ENCODE data around the gene GPHB5.
"Not testable (repeated sequence)": the region's sequence is repeated elsewhere in the genome, so short reads cannot be mapped to it uniquely, and the experiment has no call there.

Gene GPHB5, protein sequence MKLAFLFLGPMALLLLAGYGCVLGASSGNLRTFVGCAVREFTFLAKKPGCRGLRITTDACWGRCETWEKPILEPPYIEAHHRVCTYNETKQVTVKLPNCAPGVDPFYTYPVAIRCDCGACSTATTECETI

DNA sequence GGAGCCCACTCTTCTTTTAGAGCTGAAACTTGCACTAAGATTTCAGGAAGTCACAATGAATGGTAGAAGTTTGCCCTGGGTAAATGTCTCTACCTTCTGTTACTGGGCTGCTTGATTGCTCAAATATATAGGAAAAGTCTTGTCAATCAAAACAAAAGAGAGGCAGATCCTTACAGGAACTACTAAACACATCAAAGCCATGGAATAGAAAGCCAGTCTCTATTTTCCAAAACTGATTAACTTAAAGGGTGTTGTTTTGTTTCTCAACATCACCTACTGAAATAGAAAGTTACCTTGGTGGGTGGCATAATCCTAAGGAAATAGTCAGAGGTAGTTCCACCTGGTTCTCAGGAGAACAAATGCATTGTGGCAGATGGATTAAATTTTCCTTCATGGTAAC is at the start of gene GPHB5:
Gene GPHB5, minus strand, starts transcription at position 101 of the 400 bp plus-strand sequence. CDS start 1,086 bp downstream, outside the sequence.
- DNase-seq (ENCODE audit: low spot score) = no peak

- no peak for DNase-seq (ENCODE audit: low spot score)
Measured at GRCh38 chr14:63367742-63368364, 49.1 kb upstream of the GPHB5 start.

- DNase-seq (ENCODE audit: low spot score) = no peak
Measured at GRCh38 chr14:63362389-63362819, 43.7 kb upstream of the GPHB5 start.

DNA sequence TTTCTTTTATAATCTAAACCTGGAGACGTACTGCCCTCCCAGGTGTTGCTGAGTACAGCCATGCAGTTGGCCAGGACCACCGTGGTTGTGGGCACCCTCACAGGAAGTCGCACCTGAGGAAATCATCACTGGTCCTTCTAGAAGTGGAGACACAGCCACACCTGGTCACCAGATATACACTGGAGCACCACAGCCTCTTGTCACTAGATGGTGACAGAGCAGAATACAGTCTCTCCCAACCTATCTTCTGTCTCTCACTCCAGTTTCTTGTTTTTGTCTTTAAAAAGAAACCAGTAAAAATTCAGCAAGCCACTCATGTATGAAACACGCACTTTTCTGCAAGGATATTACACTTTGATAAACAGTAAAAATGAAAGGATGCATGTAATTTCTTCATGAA is 43.1 kb upstream of the GPHB5 start:
- no peak for DNase-seq (ENCODE audit: low spot score)

GRCh38 chr14:63357841-63358240 is 39.1 kb upstream of the GPHB5 start:
- no peak for DNase-seq (ENCODE audit: low spot score)

DNA sequence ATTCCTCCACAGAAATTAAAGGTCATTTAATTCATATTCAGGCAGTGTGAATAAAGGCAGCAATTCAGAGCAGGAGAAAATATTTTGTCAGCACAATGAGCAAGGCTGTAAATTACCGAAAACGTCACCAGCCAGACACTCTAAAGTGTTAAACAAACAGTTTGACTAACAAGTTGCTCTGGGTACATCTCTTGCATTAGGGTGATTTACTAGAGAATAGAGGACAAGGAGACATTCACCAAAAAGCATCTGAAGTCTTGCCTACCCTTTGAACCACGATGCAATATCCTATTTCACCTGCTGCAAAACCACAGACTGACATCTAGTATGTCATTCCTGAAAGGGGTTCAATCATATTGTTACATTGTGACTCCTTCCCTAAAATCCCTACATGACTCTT is 27.1 kb upstream of the GPHB5 start:
- DNase-seq (ENCODE audit: low spot score) = no peak

DNA sequence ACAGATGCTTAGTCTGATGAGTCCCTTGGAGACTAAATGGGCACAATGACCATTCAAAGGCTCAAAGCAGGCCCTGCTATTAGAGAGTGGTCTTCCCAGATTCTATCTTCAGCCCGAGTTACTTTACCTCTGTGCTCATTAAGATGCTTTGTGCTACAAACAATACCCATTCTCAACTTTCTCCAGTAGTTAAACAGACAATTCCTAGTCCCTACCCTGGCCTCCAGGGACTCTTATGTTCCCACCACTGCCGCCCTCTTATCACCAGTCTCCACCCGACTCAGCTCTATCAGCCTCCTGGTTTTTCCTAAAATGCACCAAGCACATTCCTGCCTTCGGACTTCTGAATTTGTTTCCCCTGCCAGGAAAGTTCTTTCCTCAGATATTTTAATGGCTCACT is 25.6 kb upstream of the GPHB5 start:
- DNase-seq (ENCODE audit: low spot score) = no peak

- no peak for DNase-seq (ENCODE audit: low spot score)
Measured at GRCh38 chr14:63343878-63344277, 25.1 kb upstream of the GPHB5 start.

GRCh38 chr14:63342371-63342770 is 23.6 kb upstream of the GPHB5 start:
- DNase-seq (ENCODE audit: low spot score) = no peak

GRCh38 chr14:63328787-63329737 is 10.3 kb upstream of the GPHB5 start:
- DNase-seq (ENCODE audit: low spot score) = no peak

GRCh38 chr14:63326840-63327239 is 8.1 kb upstream of the GPHB5 start:
- no peak for DNase-seq (ENCODE audit: low spot score)

- DNase-seq (ENCODE audit: low spot score) = no peak
Measured at GRCh38 chr14:63322897-63323573, 4.3 kb upstream of the GPHB5 start.

DNA sequence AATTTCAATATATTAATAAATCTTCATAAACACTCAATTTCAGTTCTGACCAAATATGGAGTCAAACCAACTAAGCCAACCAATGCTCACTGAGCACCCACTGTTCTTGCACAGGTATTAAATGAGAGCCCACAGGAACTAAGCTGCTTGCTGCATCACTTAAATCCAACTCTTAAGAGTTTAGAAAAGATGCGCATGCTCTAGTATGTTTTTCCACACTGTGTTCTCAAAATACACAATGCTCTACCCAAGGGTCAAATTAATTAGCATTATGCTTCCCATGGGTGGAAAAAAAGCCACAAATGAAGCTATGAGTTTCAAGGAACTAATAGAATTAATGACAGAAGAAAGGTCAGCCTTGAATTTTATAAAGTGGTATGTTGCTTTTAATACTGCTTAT is 3.7 kb upstream of the GPHB5 start:
- no peak for DNase-seq (ENCODE audit: low spot score)

GRCh38 chr14:63308723-63309317 is 9.9 kb downstream of the GPHB5 start:
- DNase-seq (ENCODE audit: low spot score) = no peak

DNA sequence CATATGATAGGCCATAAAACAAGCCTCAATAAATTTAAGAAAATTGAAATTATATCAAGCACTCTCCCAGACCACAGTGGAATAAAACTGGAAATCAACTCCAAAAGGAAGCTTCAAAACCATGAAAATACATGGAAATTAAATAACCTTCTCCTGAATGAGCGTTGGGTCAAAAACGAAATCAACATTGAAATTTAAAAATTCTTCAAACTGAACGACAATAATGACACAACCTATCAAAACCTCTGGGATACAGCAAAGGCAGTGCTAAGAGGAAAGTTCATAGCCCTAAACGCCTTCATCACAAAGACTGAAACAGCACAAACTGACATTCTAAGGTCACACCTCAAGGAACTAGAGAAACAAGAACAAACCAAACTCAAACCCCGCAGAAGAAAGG is 14.3 kb downstream of the GPHB5 start:
- not testable (repeated sequence) for DNase-seq (ENCODE audit: low spot score)

- DNase-seq (ENCODE audit: low spot score) = peak; percentile 60
Measured at GRCh38 chr14:63301891-63302534, 16.7 kb downstream of the GPHB5 start.

- DNase-seq (ENCODE audit: low spot score) = no peak
Measured at GRCh38 chr14:63300854-63301253, 17.9 kb downstream of the GPHB5 start.

DNA sequence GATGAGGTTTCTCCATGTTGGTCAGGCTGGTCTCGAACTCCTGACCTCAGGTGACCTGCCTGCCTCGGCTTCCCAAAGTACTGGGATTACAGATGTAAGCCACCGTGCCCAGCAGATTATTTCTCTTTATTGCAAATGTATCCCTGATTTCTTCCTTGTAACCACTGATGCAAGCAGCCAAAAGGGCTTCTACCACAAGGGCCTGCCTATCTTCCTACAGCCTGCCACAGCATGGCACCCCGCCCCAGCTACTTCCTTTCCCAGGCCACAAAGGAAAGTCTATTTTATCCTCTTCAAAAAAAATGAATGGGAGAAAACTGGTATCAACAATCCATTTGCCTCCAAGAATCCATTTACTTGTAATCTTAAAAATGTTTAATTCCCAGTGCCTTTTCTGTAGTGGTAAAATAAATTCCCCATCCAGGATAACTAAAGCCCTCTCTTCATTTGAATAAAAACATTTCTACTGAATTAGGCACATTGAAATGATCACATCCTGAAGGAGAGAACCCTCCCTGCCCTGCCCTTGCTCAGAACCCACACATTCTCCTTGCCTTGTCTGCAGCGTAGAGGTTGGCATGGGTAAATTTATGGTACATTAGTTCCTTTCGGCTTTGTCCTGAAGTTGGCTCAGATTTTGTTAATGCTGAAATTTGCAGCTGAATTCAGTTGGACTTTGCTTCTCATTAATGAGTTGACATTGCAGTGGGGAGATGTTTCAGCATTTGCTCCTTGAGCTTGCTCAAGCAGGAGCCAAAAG is 19.2 kb downstream of the GPHB5 start:
- no peak for DNase-seq (ENCODE audit: low spot score)

DNA sequence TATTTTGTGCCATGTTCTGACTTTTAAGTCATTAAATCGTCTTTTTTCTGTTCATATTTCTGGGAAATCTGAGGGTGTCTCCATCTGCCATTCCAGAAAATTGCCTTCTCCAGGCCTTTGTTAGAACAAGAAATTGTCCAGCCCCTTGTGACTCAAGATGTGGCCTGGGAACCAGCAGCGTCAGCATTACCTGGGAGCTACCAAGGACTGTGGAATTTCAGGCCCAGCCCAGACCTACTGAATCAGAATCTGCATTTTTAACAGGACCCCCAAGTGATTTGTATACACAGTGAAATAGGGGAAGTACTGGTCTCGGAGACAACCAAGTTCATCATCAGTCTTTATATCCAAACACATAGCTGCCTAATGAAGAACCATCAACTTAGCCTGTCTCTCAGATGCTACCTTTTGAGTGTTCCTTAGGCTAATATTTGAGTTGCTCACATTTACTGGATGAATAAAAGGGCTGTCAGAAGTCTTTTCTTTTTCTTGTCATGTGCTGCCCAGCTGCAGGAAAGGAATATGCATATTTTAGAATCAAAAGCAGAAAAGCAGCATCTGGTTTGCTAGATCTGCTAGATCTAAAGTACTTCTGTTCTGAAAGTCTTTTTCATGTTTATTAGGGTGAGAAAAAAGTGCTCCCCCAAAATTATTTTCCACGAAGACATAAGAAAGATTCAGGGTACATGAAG is 21.2 kb downstream of the GPHB5 start:
- DNase-seq (ENCODE audit: low spot score) = no peak

DNA sequence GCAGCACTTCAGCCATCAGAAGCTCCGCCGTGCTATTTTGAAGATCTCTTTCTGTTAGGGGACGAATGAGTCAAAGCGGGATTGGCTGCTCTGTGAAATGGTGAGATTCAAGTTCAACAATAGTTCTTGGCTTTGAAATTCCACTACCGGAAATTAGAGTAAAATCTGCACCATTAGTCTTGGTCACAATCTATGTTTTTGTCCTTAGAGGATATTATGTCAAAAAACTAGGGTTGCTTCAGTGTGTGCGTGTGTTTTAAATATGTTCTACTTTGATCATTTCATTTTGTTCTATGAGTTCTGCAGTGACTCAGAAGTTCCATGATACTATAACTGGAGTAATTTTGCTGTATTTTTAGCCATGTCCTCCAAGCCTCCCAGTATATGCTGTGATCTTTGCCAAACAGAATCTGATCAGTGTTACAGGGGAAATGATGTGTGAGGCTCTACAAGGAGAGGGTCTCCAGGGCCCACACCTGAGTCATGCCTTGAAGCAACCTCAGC is 22.6 kb downstream of the GPHB5 start:
- no peak for DNase-seq (ENCODE audit: low spot score)

Measured in ecto neural progenitor cell (in vitro differentiated cells).